ENCODE measurements around the gene LAPTM4A.

Gene LAPTM4A

DNA sequence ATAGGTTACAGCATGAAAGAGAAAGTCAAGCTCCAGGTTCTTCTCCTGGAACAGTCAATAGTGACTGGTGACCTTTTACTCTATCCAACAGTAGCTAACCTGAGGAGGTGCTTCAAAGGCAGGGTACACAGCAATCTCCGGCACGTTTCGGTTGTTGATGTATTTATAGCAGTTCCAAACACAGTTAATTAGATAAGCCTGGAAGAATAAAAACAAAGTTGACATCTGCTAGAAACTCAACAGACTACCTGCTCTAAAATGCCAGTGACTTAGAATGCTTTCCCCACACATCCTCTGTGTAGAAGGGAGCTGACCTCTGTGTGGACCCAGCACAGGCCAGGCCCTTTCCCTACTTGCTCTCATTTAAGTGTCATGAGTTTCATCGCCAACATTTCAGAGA, 17.2 kb downstream of the LAPTM4A start:
- no peaks in the 10 kb centered on the region for H3K4me1 ChIP-seq (ENCODE audit: low read length)

GRCh38 chr2:20033322-20033721, 18.1 kb downstream of the LAPTM4A start:
- Histone ChIP-seq H4K20me1 (ENCODE audit: insufficient read depth, low read length) (peaks cover 6% of the 10 kb centered on the region), H3K36me3 (replicated peaks; ENCODE audit: low read depth, low read length) (peaks cover 57% of the 10 kb centered on the region), H3K27ac (ENCODE audit: low read length) (no peak overlapping the region), H3K4me2 (ENCODE audit: low read length) (no peak overlapping the region), H3K4me1 (ENCODE audit: low read length) (no peaks in the 10 kb centered on the region), H2AFZ (ENCODE audit: low read depth, low read length) (no peak overlapping the region), H3K27me3 (ENCODE audit: low read depth, low read length) (no peaks in the 10 kb centered on the region), H3K79me2 (ENCODE audit: low read length) (no peaks in the 10 kb centered on the region), H3K4me3 (ENCODE audit: low read length) (no peak overlapping the region), H3K9me3 (ENCODE audit: insufficient read depth, low read length) (no peaks in the 10 kb centered on the region), H3K9ac (ENCODE audit: low read length) (no peak overlapping the region)
- TF ChIP-seq CTCF (IDR thresholded peaks at IDR 0.05; ENCODE audit: low read depth, low read length) (no peak), EZH2phosphoT487 (IDR thresholded peaks at IDR 0.05; ENCODE audit: low read depth) (no peak)

More for the DNA sequence above, 17.2 kb downstream of the LAPTM4A start:
- peaks cover 6% of the 10 kb centered on the region for H4K20me1 ChIP-seq (ENCODE audit: insufficient read depth, low read length)
- H3K27ac ChIP-seq (ENCODE audit: low read length), result no peak overlapping the region
- H3K9ac ChIP-seq (ENCODE audit: low read length), result no peak overlapping the region
- H3K36me3 ChIP-seq (replicated peaks; ENCODE audit: low read depth, low read length), result peaks cover 50% of the 10 kb centered on the region
- no peak overlapping the region for H3K4me2 ChIP-seq (ENCODE audit: low read length)
- H2AFZ ChIP-seq (ENCODE audit: low read depth, low read length), result no peak overlapping the region
- H3K27me3 ChIP-seq (ENCODE audit: low read depth, low read length), result no peaks in the 10 kb centered on the region
- H3K9me3 ChIP-seq (ENCODE audit: insufficient read depth, low read length), result no peaks in the 10 kb centered on the region
- TF ChIP-seq CTCF (IDR thresholded peaks at IDR 0.05; ENCODE audit: low read depth, low read length) (no peak), EZH2phosphoT487 (IDR thresholded peaks at IDR 0.05; ENCODE audit: low read depth) (no peak)
- no peak overlapping the region for H3K4me3 ChIP-seq (ENCODE audit: low read length)
- H3K79me2 ChIP-seq (ENCODE audit: low read length), result no peaks in the 10 kb centered on the region

DNA sequence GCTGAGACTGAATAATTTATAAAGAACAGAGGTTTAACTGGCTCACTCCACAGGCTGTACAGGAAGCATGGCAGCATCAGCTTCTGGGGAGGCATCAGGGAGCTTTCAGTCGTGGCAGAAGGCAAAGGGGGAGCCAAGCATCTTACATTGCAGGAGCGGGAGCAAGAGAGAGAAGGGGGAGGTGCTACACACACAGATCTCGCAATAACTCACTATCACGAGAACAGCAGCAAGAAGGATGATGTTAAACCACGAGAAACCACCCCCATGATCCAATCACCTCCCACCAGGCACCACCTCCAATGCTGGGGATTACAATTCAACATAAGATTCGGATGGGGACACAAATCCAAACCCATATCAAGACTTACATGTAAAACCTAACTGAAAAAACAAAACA, 21.2 kb downstream of the LAPTM4A start:
- H3K36me3 ChIP-seq (replicated peaks; ENCODE audit: low read depth, low read length), result peaks cover 48% of the 10 kb centered on the region
- H3K4me1 ChIP-seq (ENCODE audit: low read length), result no peaks in the 10 kb centered on the region
- H3K27me3 ChIP-seq (ENCODE audit: low read depth, low read length), result no peaks in the 10 kb centered on the region
- no peak overlapping the region for H3K4me2 ChIP-seq (ENCODE audit: low read length)
- H3K9me3 ChIP-seq (ENCODE audit: insufficient read depth, low read length), result no peaks in the 10 kb centered on the region
- no peak overlapping the region for H3K27ac ChIP-seq (ENCODE audit: low read length)
- no peak overlapping the region for H3K4me3 ChIP-seq (ENCODE audit: low read length)
- TF ChIP-seq EZH2phosphoT487 (IDR thresholded peaks at IDR 0.05; ENCODE audit: low read depth) (no peak), CTCF (IDR thresholded peaks at IDR 0.05; ENCODE audit: low read depth, low read length) (no peak)
- no peak overlapping the region for H2AFZ ChIP-seq (ENCODE audit: low read depth, low read length)
- H3K9ac ChIP-seq (ENCODE audit: low read length), result no peak overlapping the region
- H3K79me2 ChIP-seq (ENCODE audit: low read length), result no peaks in the 10 kb centered on the region
- H4K20me1 ChIP-seq (ENCODE audit: insufficient read depth, low read length), result no peaks in the 10 kb centered on the region; the same call in 1 of the 2 replicates

DNA sequence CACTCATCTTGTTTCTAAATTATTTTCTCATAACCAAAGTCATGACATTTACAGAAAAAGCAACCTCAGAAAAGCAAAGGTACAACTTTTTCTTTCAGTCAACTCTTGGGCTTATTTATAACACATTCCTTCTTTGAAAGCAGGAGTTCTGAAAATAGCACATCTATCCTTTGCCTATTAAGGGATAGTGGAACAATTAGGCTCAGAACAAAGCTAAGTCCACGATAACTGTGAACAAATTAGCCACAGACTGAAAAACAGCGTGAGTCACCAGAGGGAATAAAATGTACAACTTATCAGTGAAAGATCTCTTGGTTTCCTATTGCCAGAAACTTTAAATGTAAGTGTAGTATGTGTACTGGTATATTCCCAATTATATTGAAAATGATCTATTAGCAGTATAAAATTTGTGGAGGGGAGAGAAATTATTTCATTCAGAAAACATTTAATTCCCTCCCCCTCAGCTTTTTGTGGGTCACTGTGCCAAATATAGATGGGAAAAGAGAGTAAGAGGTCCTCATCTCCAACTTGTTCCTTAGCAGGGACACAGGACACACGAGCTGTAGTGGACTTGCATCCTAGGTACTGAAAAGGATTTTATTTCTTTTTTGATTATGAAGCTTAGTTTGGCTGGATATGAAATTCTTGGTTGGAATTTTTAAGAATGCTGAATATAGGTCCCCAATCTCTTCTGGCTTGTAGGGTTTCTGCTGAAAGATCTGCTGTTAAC, 23.6 kb downstream of the LAPTM4A start:
- no peaks in the 10 kb centered on the region for H3K27me3 ChIP-seq (ENCODE audit: low read depth, low read length)
- no peak overlapping the region for H3K4me2 ChIP-seq (ENCODE audit: low read length)
- H3K9me3 ChIP-seq (ENCODE audit: insufficient read depth, low read length), result no peaks in the 10 kb centered on the region
- no peak overlapping the region for H2AFZ ChIP-seq (ENCODE audit: low read depth, low read length)
- no peak for TF ChIP-seq CTCF (IDR thresholded peaks at IDR 0.05; ENCODE audit: low read depth, low read length)
- TF ChIP-seq EZH2phosphoT487 (IDR thresholded peaks at IDR 0.05; ENCODE audit: low read depth), result no peak
- no peak overlapping the region for H3K27ac ChIP-seq (ENCODE audit: low read length)
- no peaks in the 10 kb centered on the region; the same call in 1 of the 2 replicates for H4K20me1 ChIP-seq (ENCODE audit: insufficient read depth, low read length)
- no peaks in the 10 kb centered on the region for H3K79me2 ChIP-seq (ENCODE audit: low read length)
- H3K4me1 ChIP-seq (ENCODE audit: low read length), result no peaks in the 10 kb centered on the region
- H3K9ac ChIP-seq (ENCODE audit: low read length), result no peak overlapping the region
- H3K4me3 ChIP-seq (ENCODE audit: low read length), result no peak overlapping the region
- H3K36me3 ChIP-seq (replicated peaks; ENCODE audit: low read depth, low read length), result peaks cover 26% of the 10 kb centered on the region

Measured in OCI-LY3 (cell line).